ENCODE data around the gene MCU.

- TF ChIP-seq CTCF (IDR thresholded peaks at IDR 0.05) (no peak), CREB1 (CRISPR knock-in tag; IDR thresholded peaks at IDR 0.05) (no peak), ETV6 (CRISPR knock-in tag; IDR thresholded peaks at IDR 0.05) (no peak), FOXK1 (CRISPR knock-in tag; IDR thresholded peaks at IDR 0.05) (no peak), ARID4B (CRISPR knock-in tag; IDR thresholded peaks at IDR 0.05; ENCODE audit: borderline replicate concordance) (no peak), FOXP1 (CRISPR knock-in tag; IDR thresholded peaks at IDR 0.05; ENCODE audit: borderline replicate concordance) (no peak)
These were observed 110.4 kb downstream of the MCU start for GRCh38 chr10:72802332-72802731.
